K562 (cell line): ENCODE measurements around the gene CMIP. TPM values are rescaled to one million over a fixed set of nuclear protein-coding genes. Genes with fewer than 3 reads are reported as not detected.

Experiments used
- ASH1L ChIP-seq: fragments of 450-650 bp; IDR thresholded peaks from 2 replicates; pipeline ENCODE4 v1.6.1; 2018; ENCODE audit warnings: borderline replicate concordance, mild to moderate bottlenecking, low read depth; ENCODE audit not compliant: partially characterized antibody
- BCL6 ChIP-seq: fragments of 250-450 bp; sonication (Bioruptor Pico); IDR thresholded peaks from 2 replicates; pipeline ENCODE4 v1.4.0; 2020
- CREM ChIP-seq: IDR thresholded peaks from 2 replicates; pipeline ENCODE4 v1.6.1; 2014; ENCODE audit warnings: antibody characterized with exemption, low read depth
- HNRNPLL ChIP-seq: fragments of 200-400 bp; formaldehyde crosslinking; IDR thresholded peaks from 2 replicates; pipeline ENCODE4 v1.6.1; 2017; ENCODE audit warnings: low read length, low read depth, mild to moderate bottlenecking; ENCODE audit not compliant: poor library complexity, severe bottlenecking
- ILK ChIP-seq: fragments of 450-650 bp; IDR thresholded peaks from 2 replicates; pipeline ENCODE4 v1.6.1; 2016; ENCODE audit warnings: missing genetic modification characterization, low read depth, mild to moderate bottlenecking, missing compliant biosample characterization, moderate library complexity, borderline replicate concordance
- JUND ChIP-seq, 2 experiments: IDR thresholded peaks; 2 replicates in 1 of 2; 3 replicates in 1 of 2; pipeline ENCODE4 v1.6.1; 2011; ENCODE audit warnings: borderline replicate concordance in 2 of 2, low read depth in 2 of 2, low read length in 2 of 2, improper control_type of control experiment in 1 of 2, missing biosample characterization in 1 of 2, missing genetic modification characterization in 1 of 2, missing genetic modification reagents in 1 of 2
- MAX ChIP-seq: sonication (generic); formaldehyde crosslinking; IDR thresholded peaks from 2 replicates; pipeline ENCODE4 v1.9.0; 2022; ENCODE audit warnings: mild to moderate bottlenecking, missing genetic modification reagents
- NUFIP1 ChIP-seq: fragments of 450-650 bp; IDR thresholded peaks from 2 replicates; pipeline ENCODE4 v1.6.1; 2018; ENCODE audit not compliant: partially characterized antibody
- PHB ChIP-seq: fragments of 250-450 bp; sonication (Bioruptor Pico); IDR thresholded peaks from 2 replicates; pipeline ENCODE4 v1.5.0; 2021
- SAP30 ChIP-seq: fragments of 200-600 bp; sonication (generic); IDR thresholded peaks from 2 replicates; pipeline ENCODE4 v1.6.1; 2012; ENCODE audit warnings: borderline replicate concordance, low read depth, mild to moderate bottlenecking, moderate library complexity, low read length, control low read depth, inconsistent platforms; ENCODE audit not compliant: insufficient read depth, poor library complexity, severe bottlenecking
- USF2 ChIP-seq: sonication (generic); formaldehyde crosslinking; IDR thresholded peaks from 2 replicates; pipeline ENCODE4 v1.5.0; 2020; ENCODE audit warnings: missing genetic modification reagents
- VEZF1 ChIP-seq: fragments of 200-800 bp; sonication (Bioruptor generic); IDR thresholded peaks from 2 replicates; pipeline ENCODE4 v1.6.1; 2017; ENCODE audit warnings: missing genetic modification characterization, missing compliant biosample characterization
- WHSC1 ChIP-seq: IDR thresholded peaks from one replicate; pipeline ENCODE4 v1.6.1; 2012; ENCODE audit warnings: low read length, control low read depth, inconsistent platforms
- ZBTB1 ChIP-seq: sonication (generic); formaldehyde crosslinking; IDR thresholded peaks from 2 replicates; pipeline ENCODE4 v1.8.1; 2023; ENCODE audit warnings: missing genetic modification reagents, low read depth, mild to moderate bottlenecking, borderline replicate concordance
- ZNF282 ChIP-seq: sonication (generic); formaldehyde crosslinking; IDR thresholded peaks from 2 replicates; pipeline ENCODE4 v1.8.1; 2023; ENCODE audit warnings: missing genetic modification reagents
- ZNF584 ChIP-seq: fragments of 200-800 bp; sonication (Bioruptor generic); IDR thresholded peaks from 2 replicates; pipeline ENCODE4 v1.6.1; 2016; ENCODE audit warnings: low read depth, mild to moderate bottlenecking, missing genetic modification characterization, missing compliant biosample characterization
- polyA plus RNA-seq, 8 experiments: library from polyadenylated mRNA; depleted of rRNA in 4 of 8; stranded (reverse) in 5 of 8; unstranded in 3 of 8; fragments of >200 nt; fragmentation: Nextera tagmentation in 2 of 8; fragmentation: Illumina TruSeq in 1 of 8; extraction: Ambion mirVana in 2 of 8; extraction: Trizol in 1 of 8; gene quantifications; 2 replicates each; pipeline versions ENCODE4 v1.2.1 to v1.2.3, GENCODE V29; 2011 to 2014; ENCODE audit warnings: inconsistent platforms in 1 of 8, missing spikeins in 1 of 8
- total RNA-seq, 7 experiments: library from RNA; depleted of rRNA in 6 of 7; stranded (reverse); fragments of >200 nt in 6 of 7; fragmentation: Illumina TruSeq in 2 of 7; extraction: Trizol in 2 of 7; gene quantifications; 2 replicates each; pipeline versions ENCODE4 v1.2.1 to v1.2.3, GENCODE V29; 2011 to 2021; ENCODE audit warnings: low replicate concordance in 1 of 7
- TF ChIP-seq, protein P1 (sequence below): sonication (generic); formaldehyde crosslinking; IDR thresholded peaks from 2 replicates; pipeline ENCODE4 v1.8.0; 2022; ENCODE audit warnings: mild to moderate bottlenecking, missing genetic modification reagents
- TF ChIP-seq, protein P2 (sequence below): fragments of 450-650 bp; formaldehyde crosslinking; IDR thresholded peaks from 2 replicates; pipeline ENCODE4 v1.4.0; 2020; ENCODE audit warnings: mild to moderate bottlenecking, moderate library complexity
- TF ChIP-seq, protein P3 (sequence below): fragments of 450-650 bp; formaldehyde crosslinking; IDR thresholded peaks from 2 replicates; pipeline ENCODE4 v1.4.0; 2020; ENCODE audit warnings: mild to moderate bottlenecking, mixed read lengths

Gene CMIP
- total and polyA plus RNA-seq, 9 of the 15 experiments (the other 6 are each of a cell fraction or from before 2014, with no cell fraction given), result 0.94 to 82.5 (median 10.3) TPM

DNA sequence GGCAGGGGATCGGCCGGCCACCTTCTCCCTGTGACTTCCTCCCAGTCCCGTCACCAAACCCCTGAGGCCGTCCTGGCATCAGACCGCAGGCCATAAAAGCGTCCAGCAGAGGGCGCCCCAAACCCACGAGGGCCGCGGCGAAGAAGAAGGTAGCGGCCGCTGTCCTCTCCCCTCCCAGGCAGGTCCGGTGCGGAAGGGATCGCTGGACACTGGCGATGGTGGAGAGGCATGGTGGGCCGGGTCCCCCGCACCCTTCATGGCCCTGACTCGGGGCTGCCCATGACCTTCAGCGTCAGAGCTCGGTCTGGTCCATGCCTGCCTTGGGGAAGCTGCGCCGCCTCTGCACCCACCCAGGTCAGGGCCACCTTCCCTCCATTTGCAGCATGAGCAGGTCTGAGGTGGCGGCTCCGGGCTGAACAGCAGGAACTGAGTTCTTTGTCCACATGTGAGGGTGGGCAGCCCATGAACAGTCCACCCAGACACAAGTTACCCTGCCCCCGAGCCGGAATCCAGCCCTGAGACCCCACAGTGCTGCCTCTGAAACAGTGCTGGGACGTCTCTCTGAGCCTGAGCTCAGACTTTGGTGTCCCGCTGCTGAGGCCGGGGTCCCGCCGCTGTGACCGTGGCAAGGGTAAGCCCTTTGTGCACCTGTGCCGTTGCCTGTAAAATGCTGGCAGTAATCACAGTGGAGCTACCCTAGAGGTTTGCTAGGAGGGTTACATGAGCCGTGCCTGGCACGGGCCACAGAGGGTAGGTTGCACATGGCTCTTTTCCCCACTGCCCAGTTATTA, 40.8 kb upstream of the CMIP start (continued):
- TF ChIP-seq MAX (CRISPR knock-in tag) (peak; percentile 49), SAP30 (no peak), JUND (IDR thresholded peaks at IDR 0.05; ENCODE audit: borderline replicate concordance, low read depth, low read length) (peak; percentile 62), JUND (tag; IDR thresholded peaks at IDR 0.05; ENCODE audit: borderline replicate concordance, low read depth, low read length) (peak; percentile 44; the same call in 1 of the 3 replicates), ZBTB1 (CRISPR knock-in tag) (no peak), WHSC1 (no peak), USF2 (CRISPR knock-in tag) (no peak), ILK (tag) (no peak), ZNF584 (no peak), VEZF1 (CRISPR knock-in tag) (peak; percentile 48; the same call in 1 of the 2 replicates), HNRNPLL (no peak), ASH1L (no peak), CREM (peak; percentile 81), PHB (CRISPR knock-in tag) (no peak), NUFIP1 (no peak), ZNF282 (no peak), BCL6 (CRISPR knock-in tag) (no peak)
- TF ChIP-seq, protein P1, sequence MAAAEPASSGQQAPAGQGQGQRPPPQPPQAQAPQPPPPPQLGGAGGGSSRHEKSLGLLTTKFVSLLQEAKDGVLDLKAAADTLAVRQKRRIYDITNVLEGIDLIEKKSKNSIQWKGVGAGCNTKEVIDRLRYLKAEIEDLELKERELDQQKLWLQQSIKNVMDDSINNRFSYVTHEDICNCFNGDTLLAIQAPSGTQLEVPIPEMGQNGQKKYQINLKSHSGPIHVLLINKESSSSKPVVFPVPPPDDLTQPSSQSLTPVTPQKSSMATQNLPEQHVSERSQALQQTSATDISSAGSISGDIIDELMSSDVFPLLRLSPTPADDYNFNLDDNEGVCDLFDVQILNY, result no peak
- TF ChIP-seq, protein P2, sequence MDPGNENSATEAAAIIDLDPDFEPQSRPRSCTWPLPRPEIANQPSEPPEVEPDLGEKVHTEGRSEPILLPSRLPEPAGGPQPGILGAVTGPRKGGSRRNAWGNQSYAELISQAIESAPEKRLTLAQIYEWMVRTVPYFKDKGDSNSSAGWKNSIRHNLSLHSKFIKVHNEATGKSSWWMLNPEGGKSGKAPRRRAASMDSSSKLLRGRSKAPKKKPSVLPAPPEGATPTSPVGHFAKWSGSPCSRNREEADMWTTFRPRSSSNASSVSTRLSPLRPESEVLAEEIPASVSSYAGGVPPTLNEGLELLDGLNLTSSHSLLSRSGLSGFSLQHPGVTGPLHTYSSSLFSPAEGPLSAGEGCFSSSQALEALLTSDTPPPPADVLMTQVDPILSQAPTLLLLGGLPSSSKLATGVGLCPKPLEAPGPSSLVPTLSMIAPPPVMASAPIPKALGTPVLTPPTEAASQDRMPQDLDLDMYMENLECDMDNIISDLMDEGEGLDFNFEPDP (CRISPR knock-in tag), result no peak
- TF ChIP-seq, protein P3, sequence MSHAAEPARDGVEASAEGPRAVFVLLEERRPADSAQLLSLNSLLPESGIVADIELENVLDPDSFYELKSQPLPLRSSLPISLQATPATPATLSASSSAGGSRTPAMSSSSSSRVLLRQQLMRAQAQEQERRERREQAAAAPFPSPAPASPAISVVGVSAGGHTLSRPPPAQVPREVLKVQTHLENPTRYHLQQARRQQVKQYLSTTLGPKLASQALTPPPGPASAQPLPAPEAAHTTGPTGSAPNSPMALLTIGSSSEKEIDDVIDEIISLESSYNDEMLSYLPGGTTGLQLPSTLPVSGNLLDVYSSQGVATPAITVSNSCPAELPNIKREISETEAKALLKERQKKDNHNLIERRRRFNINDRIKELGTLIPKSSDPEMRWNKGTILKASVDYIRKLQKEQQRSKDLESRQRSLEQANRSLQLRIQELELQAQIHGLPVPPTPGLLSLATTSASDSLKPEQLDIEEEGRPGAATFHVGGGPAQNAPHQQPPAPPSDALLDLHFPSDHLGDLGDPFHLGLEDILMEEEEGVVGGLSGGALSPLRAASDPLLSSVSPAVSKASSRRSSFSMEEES (CRISPR knock-in tag), result no peak
